Stimulated activated naive CD8-positive, alpha-beta T cell treated with anti-CD3 and anti-CD28 coated beads, Interleukin-15, Interleukin-2, amounts not matched to agents 100 U/mL and 50 U/mL, for 24 hours (primary cell): ENCODE results near the gene ATP5F1D.

Experiments used
- ATAC-seq: fragments of 150-1000 bp; cut with Tn5 transposase; one replicate; pipeline ENCODE4 v1.10.0; 2021
- DNase-seq: peaks from one replicate; pipeline ENCODE4 v3.0.0; 2021

Gene ATP5F1D

DNA sequence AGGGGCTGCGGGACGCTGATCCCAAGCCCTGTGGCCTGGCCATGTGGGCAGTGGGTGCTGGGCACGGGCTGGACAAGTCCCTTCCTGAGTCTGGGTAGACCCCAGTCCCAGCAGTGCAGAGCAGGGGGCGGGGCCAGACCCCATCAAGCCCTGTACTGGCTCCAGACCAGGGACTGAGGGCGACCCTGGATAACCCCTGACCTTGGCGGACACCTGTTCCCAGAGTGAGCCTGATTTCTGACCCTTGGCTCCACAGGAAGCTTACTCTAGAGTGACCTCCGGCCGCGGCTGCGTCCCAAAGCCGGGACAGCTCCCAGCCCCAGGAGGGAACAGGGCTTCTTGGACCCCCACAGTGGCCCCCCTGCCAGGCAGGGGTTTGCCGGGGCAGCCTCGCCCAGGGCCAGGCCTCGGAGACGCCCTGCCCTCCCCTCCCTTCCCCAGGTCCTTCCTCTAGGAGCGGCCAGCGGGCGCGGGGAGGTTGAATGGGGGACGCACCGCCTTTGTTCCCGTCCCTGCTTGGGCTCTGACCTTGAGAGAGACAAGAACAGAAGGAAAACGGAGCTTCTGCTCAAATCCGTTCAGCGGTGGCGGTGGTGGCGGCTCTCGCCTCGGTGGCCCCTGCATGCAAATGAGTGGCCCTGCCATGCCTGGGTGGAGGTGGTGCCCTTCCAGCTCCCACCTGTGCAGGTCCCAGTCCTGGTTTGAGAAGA is 41.8 kb downstream of the ATP5F1D start:
- no peak for ATAC-seq
- no peak for DNase-seq

DNA sequence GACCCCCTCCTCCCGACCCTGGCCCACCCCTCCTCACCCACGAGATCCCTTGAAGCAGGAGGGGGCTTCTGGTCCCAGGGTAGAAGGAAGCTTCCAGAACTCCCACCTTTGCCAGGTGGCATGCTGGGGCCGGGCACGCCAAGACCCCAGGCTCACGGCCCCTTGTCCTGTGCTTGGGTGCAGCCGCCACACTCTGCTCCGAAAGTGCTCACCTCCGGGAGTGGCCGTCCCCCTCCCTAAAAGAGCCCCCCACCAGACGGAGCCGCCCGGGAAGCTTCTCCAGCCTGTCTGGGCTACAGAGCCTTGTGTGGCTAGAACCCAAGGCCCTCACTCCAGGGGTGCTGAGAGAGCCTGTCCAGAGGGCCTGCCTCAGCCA is 42.4 kb downstream of the ATP5F1D start:
- no peak for ATAC-seq

DNA sequence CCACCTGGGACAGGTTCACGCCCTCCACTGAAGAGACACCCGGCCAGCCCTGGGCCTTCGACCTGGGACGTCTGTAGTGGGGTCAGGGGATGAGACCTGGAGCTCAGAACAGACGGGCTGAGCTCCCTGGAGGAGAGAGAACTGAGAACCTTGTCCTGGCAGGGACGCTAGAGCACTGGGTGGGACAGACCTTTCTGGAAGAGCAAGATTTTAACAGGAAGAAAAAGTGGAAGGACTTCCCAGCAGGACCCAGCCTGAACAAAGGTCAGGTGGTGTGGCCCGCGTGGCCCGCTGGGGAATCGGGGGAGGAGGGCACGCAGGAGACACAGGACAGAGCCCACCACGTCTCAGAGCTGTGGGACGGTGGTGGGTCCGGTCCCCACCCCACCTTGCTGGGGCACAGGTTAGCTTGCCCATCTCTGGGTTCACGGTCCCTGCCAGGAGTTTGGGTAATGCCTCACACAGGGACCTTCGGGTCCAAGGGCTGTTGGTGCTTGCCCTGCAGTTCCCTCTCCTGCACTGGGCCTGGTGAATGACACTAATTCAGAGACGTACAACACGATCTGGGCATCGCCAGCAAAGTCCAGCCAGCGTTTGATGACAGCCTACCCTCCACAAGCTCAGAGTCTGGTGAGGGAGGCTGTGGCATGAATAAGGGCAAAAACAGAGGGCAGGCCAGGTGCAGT is 42.9 kb downstream of the ATP5F1D start:
- ATAC-seq: no peak
- no peak for DNase-seq

More for the DNA sequence above, 42.4 kb downstream of the ATP5F1D start:
- DNase-seq: no peak

DNA sequence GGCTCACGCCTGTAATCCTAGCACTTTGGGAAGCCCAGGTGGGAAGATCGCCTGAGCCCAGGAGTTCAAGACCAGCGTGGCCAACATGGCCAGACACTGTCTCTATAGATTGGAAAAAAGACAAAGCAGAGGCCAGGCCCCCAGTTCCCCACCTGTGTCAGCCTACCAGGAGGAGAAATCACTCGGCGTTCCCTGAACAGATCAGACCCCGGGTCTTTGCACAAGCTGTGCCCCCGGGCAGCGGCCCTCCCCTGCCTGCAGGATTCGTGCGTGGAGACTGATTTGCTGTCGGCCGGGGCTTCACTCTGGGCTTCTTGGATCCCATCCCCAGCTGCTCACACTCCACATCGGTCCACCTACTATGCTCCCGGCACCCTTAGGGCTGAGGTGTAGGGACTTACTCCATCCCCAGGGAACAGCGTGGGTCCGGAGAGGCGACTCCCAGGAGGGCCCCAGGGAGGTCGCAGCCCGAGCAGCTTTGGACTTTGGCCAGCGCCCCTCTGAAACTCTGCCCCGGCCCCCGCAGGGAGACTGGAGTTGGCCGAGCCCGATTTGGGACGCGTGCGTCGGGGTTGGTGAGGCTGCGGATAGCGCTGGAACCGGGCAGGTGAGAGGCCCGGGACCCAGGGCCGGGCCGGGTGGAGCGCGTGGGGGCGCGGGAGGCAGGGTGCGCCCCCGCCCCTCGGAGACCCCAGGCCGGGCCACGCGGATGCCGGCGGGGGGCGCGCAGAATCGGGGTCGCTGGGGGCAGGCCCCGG is 43.6 kb downstream of the ATP5F1D start:
- ATAC-seq (no peak), DNase-seq (no peak)

DNA sequence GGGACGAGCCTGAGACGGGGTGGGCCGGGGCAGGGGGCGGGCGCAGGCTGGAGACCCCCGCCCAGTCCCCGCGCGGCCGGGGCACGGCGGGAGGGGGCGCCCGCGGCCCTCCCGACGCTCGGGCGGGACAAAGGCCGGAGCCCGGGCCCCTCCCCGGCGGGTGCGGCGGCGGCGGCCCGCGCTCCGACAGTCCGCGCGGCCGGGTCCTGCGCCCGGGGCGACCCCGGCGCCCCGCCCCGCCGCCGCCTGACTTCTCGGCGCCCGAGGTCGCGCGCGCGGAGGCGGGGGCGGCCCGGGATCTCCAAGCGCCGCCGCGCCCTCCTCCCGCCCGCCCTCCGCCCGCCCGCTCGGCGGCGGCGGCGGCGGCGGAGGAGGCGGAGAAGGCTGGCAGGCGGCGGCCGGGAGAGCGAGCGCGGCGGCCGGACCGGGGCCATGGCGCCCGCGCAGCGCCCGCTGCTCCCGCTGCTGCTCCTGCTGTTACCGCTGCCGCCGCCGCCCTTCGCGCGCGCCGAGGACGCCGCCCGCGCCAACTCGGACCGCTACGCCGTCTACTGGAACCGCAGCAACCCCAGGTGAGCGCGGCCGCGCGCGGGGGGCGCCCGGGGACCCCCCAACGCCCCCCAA is 44.3 kb downstream of the ATP5F1D start, which contains the start of gene EFNA2:
Gene EFNA2, plus strand, starts transcription at position 137 of the 624 bp plus-strand sequence. Its CDS starts 296 bp downstream, at position 433.
- no peak for ATAC-seq
- DNase-seq: no peak

DNA sequence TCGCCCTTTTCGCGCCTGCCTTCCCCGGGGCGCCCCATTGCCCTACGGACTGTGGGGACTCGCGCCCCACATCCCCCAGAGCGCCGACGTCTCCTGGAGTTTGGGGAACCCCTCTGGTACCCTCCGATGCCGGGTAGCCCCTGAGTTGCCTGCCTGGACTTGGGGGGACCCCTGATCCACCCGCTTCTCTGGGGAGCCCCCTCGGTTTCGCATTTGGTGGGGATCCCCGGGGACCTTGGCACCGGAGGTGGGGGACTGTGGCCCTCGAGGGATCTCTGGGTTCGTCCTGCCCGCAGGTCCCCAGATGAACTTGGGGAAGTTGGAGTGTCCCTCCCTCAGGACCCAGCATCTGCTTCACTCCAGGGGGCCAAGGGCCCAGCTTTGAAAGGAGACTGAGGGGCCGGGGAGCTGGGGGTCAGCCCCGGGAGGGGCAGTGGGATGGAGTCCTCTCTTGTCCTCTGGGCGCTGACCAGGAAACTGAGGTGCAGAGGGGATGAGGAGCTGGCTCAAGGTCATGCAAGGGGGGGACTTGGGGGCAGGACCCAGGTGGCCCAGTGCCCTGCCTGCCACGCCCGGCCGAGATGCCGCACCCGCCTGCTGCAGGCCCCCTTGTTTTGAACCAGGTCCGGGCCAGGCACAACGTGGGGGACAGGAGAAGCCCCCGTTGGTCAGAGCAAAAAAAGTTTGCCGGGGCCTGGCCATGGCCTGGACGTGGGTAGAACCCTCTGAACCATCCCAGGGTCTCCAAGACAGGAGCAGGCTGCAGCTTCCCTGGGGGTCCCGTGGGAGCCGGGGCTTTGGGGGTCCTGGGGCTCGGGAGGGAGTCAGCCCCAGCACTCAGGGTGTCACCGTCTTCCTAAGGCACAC is 45.2 kb downstream of the ATP5F1D start:
- DNase-seq (no peak), ATAC-seq (no peak)

- no peak for ATAC-seq
- no peak for DNase-seq
Observed at GRCh38 chr19:1287354-1288225, 46.0 kb downstream of the ATP5F1D start.

GRCh38 chr19:1288226-1288612 is 46.7 kb downstream of the ATP5F1D start:
- no peak for ATAC-seq
- no peak for DNase-seq

- DNase-seq (no peak), ATAC-seq (peak; percentile 12)
Observed at GRCh38 chr19:1288833-1289685, 47.5 kb downstream of the ATP5F1D start.

DNA sequence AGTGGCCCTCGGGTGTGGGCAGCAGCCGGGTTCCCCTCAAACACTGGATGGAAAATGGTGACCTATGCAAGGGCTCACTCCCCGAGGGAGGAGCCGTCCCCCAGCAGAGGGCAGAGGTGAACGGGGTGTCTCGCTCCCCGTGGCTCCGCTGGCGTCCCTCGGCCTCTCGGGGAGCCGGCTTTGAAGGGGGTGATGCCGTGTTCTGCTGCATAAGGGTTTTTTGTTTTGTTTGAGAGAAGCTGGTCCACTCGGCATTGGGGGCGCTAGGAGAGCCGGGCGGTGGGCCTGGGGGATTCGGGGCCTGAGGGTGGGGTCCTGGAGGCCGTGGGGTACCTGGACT is 48.1 kb downstream of the ATP5F1D start:
- ATAC-seq (no peak), DNase-seq (no peak)

DNA sequence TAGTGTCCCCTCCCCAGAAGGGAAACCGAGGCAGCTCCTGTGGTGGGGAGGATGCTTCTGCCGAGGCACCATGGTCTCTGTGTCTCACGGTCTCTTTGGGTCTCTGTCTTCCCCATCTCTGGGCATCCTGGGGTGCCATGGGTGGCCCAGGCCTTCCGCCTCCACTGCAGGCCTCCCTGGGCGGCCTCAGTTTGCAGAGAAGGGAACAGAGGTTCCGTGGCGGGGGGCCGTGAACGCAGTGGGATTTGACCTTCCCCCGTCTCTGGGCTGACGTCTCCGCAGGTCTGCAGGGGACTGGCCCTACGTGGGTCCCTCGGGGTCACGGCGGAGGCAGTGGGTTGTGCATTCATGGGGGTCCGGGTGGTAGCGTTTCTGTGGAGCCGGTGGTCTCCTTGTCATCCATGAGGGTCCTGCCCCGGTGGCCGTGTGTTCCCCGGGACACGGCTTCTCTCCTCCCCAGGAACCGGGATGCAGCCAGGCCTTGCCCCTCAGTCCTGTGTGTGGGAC is 48.7 kb downstream of the ATP5F1D start:
- no peak for DNase-seq
- ATAC-seq: no peak

GRCh38 chr19:1290703-1291651 is 49.4 kb downstream of the ATP5F1D start:
- no peak for ATAC-seq

GRCh38 chr19:1291761-1292418 is 50.3 kb downstream of the ATP5F1D start:
- DNase-seq (no peak), ATAC-seq (no peak)

More at GRCh38 chr19:1290703-1291651, 49.4 kb downstream of the ATP5F1D start:
- no peak for DNase-seq

- ATAC-seq: no peak
Observed at GRCh38 chr19:1292419-1293151, 51.0 kb downstream of the ATP5F1D start.

GRCh38 chr19:1293782-1294604 is 52.4 kb downstream of the ATP5F1D start:
- ATAC-seq (no peak), DNase-seq (no peak)

More at GRCh38 chr19:1292419-1293151, 51.0 kb downstream of the ATP5F1D start:
- no peak for DNase-seq
